ENCODE results near the gene RNF111.
"Not testable (repeated sequence)": the region's sequence is repeated elsewhere in the genome, so short reads cannot be mapped to it uniquely, and the experiment has no call there.

The RNF111 gene

GRCh38 chr15:59140422-59141226 is 153.2 kb downstream of the RNF111 start:
- no peak for DNase-seq

- DNase-seq = no peak
These were observed 155.8 kb downstream of the RNF111 start for GRCh38 chr15:59143281-59143680.

- DNase-seq = not testable (repeated sequence)
These were observed 157.1 kb downstream of the RNF111 start for GRCh38 chr15:59144594-59144993.
